Measurements from ENCODE around the gene LMTK3. TPM values are rescaled to one million over a fixed set of nuclear protein-coding genes. Genes with fewer than 3 reads are reported as not detected.

Gene LMTK3
- total and polyA plus RNA-seq, 2 of the 13 experiments (the other 11 are each of a cell fraction or from before 2014, with no cell fraction given), result 0.18 to 0.29 TPM

DNA sequence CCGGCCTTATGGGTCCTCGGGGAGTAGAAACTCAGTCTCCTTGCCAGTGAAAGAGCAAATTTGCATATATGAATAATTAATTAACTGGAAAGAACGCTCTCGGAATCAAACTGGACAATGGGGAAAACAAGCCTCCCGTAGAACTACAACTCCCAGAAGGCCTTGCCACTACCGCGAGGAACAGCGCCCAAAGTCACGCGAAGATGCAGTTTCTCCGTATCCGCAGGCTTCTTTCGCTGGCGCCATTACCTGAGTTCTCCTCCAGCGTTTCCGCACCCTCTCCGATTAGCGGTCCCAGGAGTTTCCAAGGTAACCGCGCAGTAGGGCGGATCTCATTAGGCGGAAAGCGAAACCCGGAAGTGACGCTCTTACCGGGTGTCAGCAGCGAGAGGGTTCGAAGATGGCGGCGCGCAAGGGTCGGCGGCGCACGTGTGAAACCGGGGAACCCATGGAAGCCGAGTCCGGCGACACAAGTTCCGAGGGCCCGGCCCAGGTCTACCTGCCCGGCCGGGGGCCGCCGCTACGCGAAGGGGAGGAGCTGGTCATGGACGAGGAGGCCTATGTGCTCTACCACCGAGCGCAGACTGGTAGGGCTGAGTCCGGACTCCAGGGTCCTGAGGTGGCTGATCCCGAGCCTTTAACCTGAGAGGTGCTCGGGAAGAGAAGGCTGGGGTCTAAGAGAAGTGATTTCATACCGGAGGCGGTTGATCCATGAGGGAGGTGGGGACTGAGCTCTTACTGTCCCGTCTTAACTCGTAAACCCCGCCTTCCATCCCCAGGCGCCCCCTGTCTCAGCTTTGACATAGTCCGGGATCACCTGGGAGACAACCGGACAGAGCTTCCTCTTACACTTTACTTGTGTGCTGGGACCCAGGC is 65.8 kb downstream of the LMTK3 start, which contains the start of gene GRWD1 (continued):
- TF ChIP-seq KDM5A (IDR thresholded peaks at IDR 0.05; ENCODE audit: borderline replicate concordance, low read length), result peak; percentile 92
- TF ChIP-seq HMGXB3 (CRISPR knock-in tag; IDR thresholded peaks at IDR 0.05; ENCODE audit: borderline replicate concordance), result peak; percentile 35; the same call in 1 of the 2 replicates
- no peak for TF ChIP-seq GATAD2A (CRISPR knock-in tag; IDR thresholded peaks at IDR 0.05)
- no peak for TF ChIP-seq ZSCAN25 (CRISPR knock-in tag; IDR thresholded peaks at IDR 0.05)
- TF ChIP-seq ZNF609 (CRISPR knock-in tag; IDR thresholded peaks at IDR 0.05; ENCODE audit: borderline replicate concordance), result no peak
- TF ChIP-seq ZNF576 (CRISPR knock-in tag; IDR thresholded peaks at IDR 0.05), result no peak
- peak; percentile 93; the same call in 1 of the 2 replicates for TF ChIP-seq NRL (CRISPR knock-in tag; IDR thresholded peaks at IDR 0.05; ENCODE audit: borderline replicate concordance)
- TF ChIP-seq ZNF331 (CRISPR knock-in tag; IDR thresholded peaks at IDR 0.05), result 0 out of 2 replicates have a peak, but pooled peaks have one; percentile 19
- TF ChIP-seq, protein P1, sequence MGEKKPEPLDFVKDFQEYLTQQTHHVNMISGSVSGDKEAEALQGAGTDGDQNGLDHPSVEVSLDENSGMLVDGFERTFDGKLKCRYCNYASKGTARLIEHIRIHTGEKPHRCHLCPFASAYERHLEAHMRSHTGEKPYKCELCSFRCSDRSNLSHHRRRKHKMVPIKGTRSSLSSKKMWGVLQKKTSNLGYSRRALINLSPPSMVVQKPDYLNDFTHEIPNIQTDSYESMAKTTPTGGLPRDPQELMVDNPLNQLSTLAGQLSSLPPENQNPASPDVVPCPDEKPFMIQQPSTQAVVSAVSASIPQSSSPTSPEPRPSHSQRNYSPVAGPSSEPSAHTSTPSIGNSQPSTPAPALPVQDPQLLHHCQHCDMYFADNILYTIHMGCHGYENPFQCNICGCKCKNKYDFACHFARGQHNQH (CRISPR knock-in tag; IDR thresholded peaks at IDR 0.05), result peak; percentile 61
- TF ChIP-seq, protein P2, sequence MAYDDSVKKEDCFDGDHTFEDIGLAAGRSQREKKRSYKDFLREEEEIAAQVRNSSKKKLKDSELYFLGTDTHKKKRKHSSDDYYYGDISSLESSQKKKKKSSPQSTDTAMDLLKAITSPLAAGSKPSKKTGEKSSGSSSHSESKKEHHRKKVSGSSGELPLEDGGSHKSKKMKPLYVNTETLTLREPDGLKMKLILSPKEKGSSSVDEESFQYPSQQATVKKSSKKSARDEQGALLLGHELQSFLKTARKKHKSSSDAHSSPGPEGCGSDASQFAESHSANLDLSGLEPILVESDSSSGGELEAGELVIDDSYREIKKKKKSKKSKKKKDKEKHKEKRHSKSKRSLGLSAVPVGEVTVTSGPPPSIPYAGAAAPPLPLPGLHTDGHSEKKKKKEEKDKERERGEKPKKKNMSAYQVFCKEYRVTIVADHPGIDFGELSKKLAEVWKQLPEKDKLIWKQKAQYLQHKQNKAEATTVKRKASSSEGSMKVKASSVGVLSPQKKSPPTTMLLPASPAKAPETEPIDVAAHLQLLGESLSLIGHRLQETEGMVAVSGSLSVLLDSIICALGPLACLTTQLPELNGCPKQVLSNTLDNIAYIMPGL (CRISPR knock-in tag; IDR thresholded peaks at IDR 0.05; ENCODE audit: borderline replicate concordance in 1 of 2, low read depth in 1 of 2), result peak; percentile 44 to 81; a peak in 3 of 4 replicates
- 0 out of 2 replicates have a peak, but pooled peaks have one; percentile 38 for TF ChIP-seq ARNT2 (CRISPR knock-in tag; IDR thresholded peaks at IDR 0.05; ENCODE audit: low read depth)
- peak; percentile 90 for TF ChIP-seq RBFOX2 (IDR thresholded peaks at IDR 0.05; ENCODE audit: low read depth, low read length)
- peak; percentile 96 for TF ChIP-seq YY1 (IDR thresholded peaks at IDR 0.05; ENCODE audit: insufficient read depth, insufficient replicate concordance, low read depth, low read length)
- TF ChIP-seq MYC (CRISPR knock-in tag; IDR thresholded peaks at IDR 0.05; ENCODE audit: borderline replicate concordance), result peak; percentile 98

All from HepG2 (cell line).